ENCODE results near the gene OTOP1. TPM values are rescaled to one million over a fixed set of nuclear protein-coding genes. Genes with fewer than 3 reads are reported as not detected.

The OTOP1 gene
- polyA plus RNA-seq, 1 experiment = not detected

DNA sequence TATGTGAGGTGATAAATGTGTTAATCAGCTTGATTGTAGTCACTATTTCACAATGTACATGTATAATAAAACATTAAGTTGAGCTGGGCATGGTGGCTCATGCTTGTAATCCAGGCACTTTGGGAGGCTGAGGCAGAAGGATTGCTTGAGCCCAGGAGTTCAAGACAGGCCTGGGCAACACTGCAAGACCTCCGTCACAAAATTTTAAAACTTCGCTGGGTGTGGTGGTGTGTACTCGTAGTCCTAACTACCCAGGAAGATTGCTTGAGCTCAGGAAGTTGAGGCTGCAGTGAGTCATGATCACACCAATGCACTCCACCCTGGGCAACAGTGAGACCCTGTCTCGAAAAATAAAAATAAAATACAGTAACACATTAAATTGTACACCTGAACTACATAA lies 43.1 kb upstream of the OTOP1 start:
- ChIA-PET CTCF (interaction anchor here (0.8 kb wide), 1 partner anchor 10 kb away, joined by 5 read pairs; no protein-coding TSS in a partner anchor), POLR2A (no interaction called here)
- TF ChIP-seq, protein P1, sequence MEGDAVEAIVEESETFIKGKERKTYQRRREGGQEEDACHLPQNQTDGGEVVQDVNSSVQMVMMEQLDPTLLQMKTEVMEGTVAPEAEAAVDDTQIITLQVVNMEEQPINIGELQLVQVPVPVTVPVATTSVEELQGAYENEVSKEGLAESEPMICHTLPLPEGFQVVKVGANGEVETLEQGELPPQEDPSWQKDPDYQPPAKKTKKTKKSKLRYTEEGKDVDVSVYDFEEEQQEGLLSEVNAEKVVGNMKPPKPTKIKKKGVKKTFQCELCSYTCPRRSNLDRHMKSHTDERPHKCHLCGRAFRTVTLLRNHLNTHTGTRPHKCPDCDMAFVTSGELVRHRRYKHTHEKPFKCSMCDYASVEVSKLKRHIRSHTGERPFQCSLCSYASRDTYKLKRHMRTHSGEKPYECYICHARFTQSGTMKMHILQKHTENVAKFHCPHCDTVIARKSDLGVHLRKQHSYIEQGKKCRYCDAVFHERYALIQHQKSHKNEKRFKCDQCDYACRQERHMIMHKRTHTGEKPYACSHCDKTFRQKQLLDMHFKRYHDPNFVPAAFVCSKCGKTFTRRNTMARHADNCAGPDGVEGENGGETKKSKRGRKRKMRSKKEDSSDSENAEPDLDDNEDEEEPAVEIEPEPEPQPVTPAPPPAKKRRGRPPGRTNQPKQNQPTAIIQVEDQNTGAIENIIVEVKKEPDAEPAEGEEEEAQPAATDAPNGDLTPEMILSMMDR (IDR thresholded peaks at IDR 0.05; ENCODE audit: insufficient read depth, low read depth, low read length) = no peak
- DNase-seq (ENCODE audit: low read depth) = no peak
- Histone ChIP-seq H3K27me3 (ENCODE audit: control insufficient read depth, insufficient read depth, low read length) (no peaks in the 10 kb centered on the region), H3K4me3 (ENCODE audit: low read depth, low read length) (no peak overlapping the region), H3K36me3 (ENCODE audit: control insufficient read depth, insufficient read depth, low read length) (peaks cover 4% of the 10 kb centered on the region)

DNA sequence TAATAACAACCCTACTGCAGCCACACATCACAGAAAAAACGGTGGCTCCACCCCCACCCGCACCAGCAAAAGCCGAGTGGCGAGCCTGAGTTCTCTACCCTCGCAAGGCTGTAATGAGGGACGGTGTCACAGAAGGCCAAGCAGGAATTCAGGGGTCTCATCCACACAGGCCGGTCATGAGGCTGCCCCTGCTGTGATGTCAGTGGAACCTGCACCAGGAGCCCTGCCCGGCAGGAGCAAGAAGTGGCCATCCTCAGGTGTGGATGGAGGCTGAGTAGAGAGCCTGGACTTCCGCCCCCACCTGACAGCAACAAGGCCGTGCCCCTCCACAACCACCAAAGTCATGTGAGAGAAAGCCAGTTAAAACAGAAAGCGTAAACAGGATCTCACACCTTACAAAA lies 42.6 kb upstream of the OTOP1 start:
- DNase-seq (ENCODE audit: low read depth) = no peak
- TF ChIP-seq, protein P1 (IDR thresholded peaks at IDR 0.05; ENCODE audit: insufficient read depth, low read depth, low read length) = no peak
- Histone ChIP-seq H3K4me3 (ENCODE audit: low read depth, low read length) (no peak overlapping the region), H3K27me3 (ENCODE audit: control insufficient read depth, insufficient read depth, low read length) (no peaks in the 10 kb centered on the region), H3K36me3 (ENCODE audit: control insufficient read depth, insufficient read depth, low read length) (peaks cover 4% of the 10 kb centered on the region)
- POLR2A ChIA-PET = no interaction called here
- CTCF ChIA-PET = interaction anchor here (0.8 kb wide), 1 partner anchor 9 kb away, joined by 5 read pairs; no protein-coding TSS in a partner anchor

DNA sequence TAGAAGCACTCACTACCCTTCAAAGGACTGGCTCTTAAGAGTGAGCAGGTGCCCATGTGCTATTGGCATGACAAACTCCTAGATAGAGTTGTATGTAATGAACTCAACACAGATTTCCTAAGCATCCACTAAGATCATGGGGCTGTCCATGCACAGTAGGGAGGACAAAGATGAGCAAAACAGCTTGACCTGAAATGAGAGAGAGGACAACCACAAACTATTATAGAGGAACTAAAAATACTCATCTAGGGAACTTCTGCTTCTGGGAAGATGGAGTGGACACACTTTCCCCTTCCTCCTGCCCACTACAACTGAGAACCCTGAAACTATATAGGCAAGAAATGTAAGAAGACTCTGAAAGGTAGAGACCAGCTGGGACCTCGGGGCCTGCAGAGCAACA lies 42.0 kb upstream of the OTOP1 start:
- H3K36me3 ChIP-seq (ENCODE audit: control insufficient read depth, insufficient read depth, low read length) = peaks cover 3% of the 10 kb centered on the region
- TF ChIP-seq, protein P1 (IDR thresholded peaks at IDR 0.05; ENCODE audit: insufficient read depth, low read depth, low read length) = no peak
- ChIA-PET CTCF (no interaction called here), POLR2A (no interaction called here)
- no peaks in the 10 kb centered on the region for H3K27me3 ChIP-seq (ENCODE audit: control insufficient read depth, insufficient read depth, low read length)
- no peak overlapping the region for H3K4me3 ChIP-seq (ENCODE audit: low read depth, low read length)
- DNase-seq (ENCODE audit: low read depth) = no peak

DNA sequence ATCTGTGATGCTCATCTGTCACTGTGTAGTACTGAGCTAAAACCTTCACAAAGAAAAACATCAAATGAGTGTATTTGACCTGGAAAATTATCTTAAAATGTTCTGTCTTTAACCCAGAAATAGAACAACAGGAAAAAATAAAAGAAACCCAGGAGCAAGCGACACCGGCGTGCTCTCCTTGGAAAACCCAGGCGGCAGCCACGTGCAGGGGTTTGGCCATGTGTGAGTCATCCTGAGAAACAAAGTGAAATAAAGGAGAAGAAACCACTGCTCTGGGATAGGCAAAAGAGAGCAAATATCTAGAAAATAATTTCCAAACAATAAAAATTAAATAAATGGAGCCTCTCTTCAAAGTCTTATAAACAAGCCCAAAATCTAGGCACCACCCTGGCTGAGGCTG lies 41.3 kb upstream of the OTOP1 start:
- no peak overlapping the region for H3K4me3 ChIP-seq (ENCODE audit: low read depth, low read length)
- no peak for DNase-seq (ENCODE audit: low read depth)
- ChIA-PET CTCF (no interaction called here), POLR2A (no interaction called here)
- H3K36me3 ChIP-seq (ENCODE audit: control insufficient read depth, insufficient read depth, low read length) = peaks cover 2% of the 10 kb centered on the region; the same call in 1 of the 2 replicates
- TF ChIP-seq, protein P1 (IDR thresholded peaks at IDR 0.05; ENCODE audit: insufficient read depth, low read depth, low read length) = no peak
- H3K27me3 ChIP-seq (ENCODE audit: control insufficient read depth, insufficient read depth, low read length) = no peaks in the 10 kb centered on the region

DNA sequence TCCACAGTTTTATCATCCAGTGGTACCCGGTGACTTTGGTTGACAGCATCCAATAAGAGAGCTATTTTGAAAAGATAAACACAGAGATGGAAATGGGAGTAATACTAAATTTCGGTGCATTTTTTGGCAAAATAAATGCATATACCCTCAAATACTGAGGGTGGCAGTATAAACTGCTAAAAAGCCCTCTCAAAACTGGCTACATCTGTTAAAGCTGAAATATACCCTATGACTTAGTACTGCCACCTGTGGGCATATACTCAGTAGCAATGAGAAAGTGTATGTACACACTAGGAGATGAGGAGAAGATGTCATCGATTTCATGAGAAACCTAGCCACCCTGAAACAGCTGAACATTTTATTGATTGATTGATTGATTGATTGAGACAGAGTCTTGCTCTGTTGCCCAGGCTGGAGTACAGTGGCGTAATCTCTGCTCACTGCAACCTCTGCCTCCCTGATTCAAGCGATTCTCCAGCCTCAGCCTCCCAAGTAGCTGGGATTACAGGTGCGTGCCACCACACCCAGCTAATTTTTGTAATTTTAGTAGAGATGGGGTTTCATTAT lies 33.5 kb upstream of the OTOP1 start:
- CTCF ChIA-PET = interaction anchor here (0.8 to 2.8 kb wide), 15 partner anchors 8 to 170 kb away, joined by 3 to 19 read pairs (median 6); partner anchors contain the start of gene TMEM128
- POLR2A ChIA-PET = no interaction called here
- Histone ChIP-seq H3K36me3 (ENCODE audit: control insufficient read depth, insufficient read depth, low read length) (no peaks in the 10 kb centered on the region), H3K4me3 (ENCODE audit: low read depth, low read length) (no peak overlapping the region), H3K27me3 (ENCODE audit: control insufficient read depth, insufficient read depth, low read length) (peaks cover 4% of the 10 kb centered on the region)
- TF ChIP-seq, protein P1 (IDR thresholded peaks at IDR 0.05; ENCODE audit: insufficient read depth, low read depth, low read length) = peak; percentile 50
- no peak for DNase-seq (ENCODE audit: low read depth)
